IPS DF 4.7 (cell line): ENCODE results near the gene CPA1.

Source experiments
- DNase-seq: peaks from one replicate; pipeline ENCODE4 v3.0.0-alpha.2; 2013; ENCODE audit warnings: low spot score; ENCODE audit errors: extremely low read depth

Gene CPA1

GRCh38 chr7:130356121-130356875 lies 24.0 kb upstream of the CPA1 start:
- peak; percentile 25 for DNase-seq

- no peak for DNase-seq
These were observed 23.2 kb upstream of the CPA1 start for GRCh38 chr7:130356876-130357611.

- no peak for DNase-seq
These were observed 21.8 kb upstream of the CPA1 start for GRCh38 chr7:130358471-130358870.

GRCh38 chr7:130359276-130359857 lies 20.9 kb upstream of the CPA1 start:
- DNase-seq, result no peak

GRCh38 chr7:130360518-130360917 lies 19.8 kb upstream of the CPA1 start:
- DNase-seq, result no peak

- DNase-seq, result no peak
These were observed 18.6 kb upstream of the CPA1 start for GRCh38 chr7:130361681-130362080.

- DNase-seq, result no peak
These were observed 18.0 kb upstream of the CPA1 start for GRCh38 chr7:130362251-130362816.

GRCh38 chr7:130363026-130363847 lies 17.1 kb upstream of the CPA1 start:
- DNase-seq, result no peak

- no peak for DNase-seq
These were observed 15.8 kb upstream of the CPA1 start for GRCh38 chr7:130364451-130364850.

GRCh38 chr7:130365088-130365487 lies 15.2 kb upstream of the CPA1 start:
- no peak for DNase-seq

- no peak for DNase-seq
These were observed 14.5 kb upstream of the CPA1 start for GRCh38 chr7:130365511-130366441.

- no peak for DNase-seq
These were observed 13.7 kb upstream of the CPA1 start for GRCh38 chr7:130366564-130366963.

- DNase-seq, result no peak
These were observed 13.1 kb upstream of the CPA1 start for GRCh38 chr7:130367088-130367755.

GRCh38 chr7:130367836-130368746 lies 12.2 kb upstream of the CPA1 start:
- DNase-seq, result no peak

- no peak for DNase-seq
These were observed 11.1 kb upstream of the CPA1 start for GRCh38 chr7:130369110-130369711.

GRCh38 chr7:130369831-130370550 lies 10.3 kb upstream of the CPA1 start:
- no peak for DNase-seq

GRCh38 chr7:130371046-130371445 lies 9.2 kb upstream of the CPA1 start:
- no peak for DNase-seq
